ENCODE data around the gene NR2F2. TPM values are rescaled to one million over a fixed set of nuclear protein-coding genes. Genes with fewer than 3 reads are reported as not detected.

Gene NR2F2
- total RNA-seq, 1 donor from 2014 or later = 32.1 TPM

DNA sequence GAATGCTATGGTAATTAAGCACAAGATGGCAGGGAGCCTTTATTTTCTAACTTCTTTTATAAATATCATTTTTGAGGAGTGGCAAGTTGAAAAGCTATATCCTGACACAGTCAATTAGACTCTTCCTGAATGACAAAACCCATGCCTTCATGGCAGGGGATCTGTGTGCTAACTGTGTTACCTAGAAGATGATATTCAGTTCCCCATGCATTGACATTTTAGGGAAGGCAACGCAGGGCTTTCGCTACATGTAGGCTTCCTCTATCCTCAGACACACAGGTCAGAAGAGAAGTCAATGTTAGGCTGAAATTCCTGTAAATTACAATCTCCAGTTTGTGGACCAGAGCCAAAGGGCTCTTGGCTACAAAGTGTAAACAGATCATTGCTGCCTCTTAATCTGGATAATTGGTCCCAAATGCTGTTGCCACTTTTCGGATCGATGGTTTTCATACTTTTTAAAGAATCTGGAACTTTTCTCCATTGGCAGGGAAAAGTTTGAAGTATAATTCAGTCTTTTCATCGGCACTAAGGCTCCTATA lies 22.6 kb upstream of the NR2F2 start:
- no peaks in the 10 kb centered on the region for H3K27me3 Mint-ChIP-seq (ENCODE audit: insufficient read depth, low read depth)
- peaks cover 4% of the 10 kb centered on the region for H3K9me3 Mint-ChIP-seq
- Histone ChIP-seq H3K36me3 (no peaks in the 10 kb centered on the region), H3F3A (ENCODE audit: low read depth) (no peaks in the 10 kb centered on the region), H3K27me3 (no peaks in the 10 kb centered on the region), H3K4me2 (no peak overlapping the region), H3K4me3 (no peak overlapping the region), H3K27ac (no peak overlapping the region), H2AFZ (replicated peaks) (no peak overlapping the region), H3K79me2 (ENCODE audit: low read depth) (no peaks in the 10 kb centered on the region), H4K20me1 (ENCODE audit: low read depth) (no peaks in the 10 kb centered on the region), H3K9me3 (ENCODE audit: low read depth) (no peaks in the 10 kb centered on the region), H3K4me1 (peaks cover 22% of the 10 kb centered on the region), H3K9ac (no peak overlapping the region)
- peaks cover 19% of the 10 kb centered on the region for H3K36me3 Mint-ChIP-seq
- H3K4me3 Mint-ChIP-seq = no peak overlapping the region
- peaks cover 11% of the 10 kb centered on the region for H3K4me1 Mint-ChIP-seq
- DNase-seq (ENCODE audit: low spot score) = no peak
- no peak overlapping the region for H3K27ac Mint-ChIP-seq
- TF ChIP-seq EZH2phosphoT487 (IDR thresholded peaks at IDR 0.05) (no peak), EZH2 (IDR thresholded peaks at IDR 0.05) (no peak)
- TF ChIP-seq, protein P1, sequence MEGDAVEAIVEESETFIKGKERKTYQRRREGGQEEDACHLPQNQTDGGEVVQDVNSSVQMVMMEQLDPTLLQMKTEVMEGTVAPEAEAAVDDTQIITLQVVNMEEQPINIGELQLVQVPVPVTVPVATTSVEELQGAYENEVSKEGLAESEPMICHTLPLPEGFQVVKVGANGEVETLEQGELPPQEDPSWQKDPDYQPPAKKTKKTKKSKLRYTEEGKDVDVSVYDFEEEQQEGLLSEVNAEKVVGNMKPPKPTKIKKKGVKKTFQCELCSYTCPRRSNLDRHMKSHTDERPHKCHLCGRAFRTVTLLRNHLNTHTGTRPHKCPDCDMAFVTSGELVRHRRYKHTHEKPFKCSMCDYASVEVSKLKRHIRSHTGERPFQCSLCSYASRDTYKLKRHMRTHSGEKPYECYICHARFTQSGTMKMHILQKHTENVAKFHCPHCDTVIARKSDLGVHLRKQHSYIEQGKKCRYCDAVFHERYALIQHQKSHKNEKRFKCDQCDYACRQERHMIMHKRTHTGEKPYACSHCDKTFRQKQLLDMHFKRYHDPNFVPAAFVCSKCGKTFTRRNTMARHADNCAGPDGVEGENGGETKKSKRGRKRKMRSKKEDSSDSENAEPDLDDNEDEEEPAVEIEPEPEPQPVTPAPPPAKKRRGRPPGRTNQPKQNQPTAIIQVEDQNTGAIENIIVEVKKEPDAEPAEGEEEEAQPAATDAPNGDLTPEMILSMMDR (IDR thresholded peaks at IDR 0.05) = no peak

DNA sequence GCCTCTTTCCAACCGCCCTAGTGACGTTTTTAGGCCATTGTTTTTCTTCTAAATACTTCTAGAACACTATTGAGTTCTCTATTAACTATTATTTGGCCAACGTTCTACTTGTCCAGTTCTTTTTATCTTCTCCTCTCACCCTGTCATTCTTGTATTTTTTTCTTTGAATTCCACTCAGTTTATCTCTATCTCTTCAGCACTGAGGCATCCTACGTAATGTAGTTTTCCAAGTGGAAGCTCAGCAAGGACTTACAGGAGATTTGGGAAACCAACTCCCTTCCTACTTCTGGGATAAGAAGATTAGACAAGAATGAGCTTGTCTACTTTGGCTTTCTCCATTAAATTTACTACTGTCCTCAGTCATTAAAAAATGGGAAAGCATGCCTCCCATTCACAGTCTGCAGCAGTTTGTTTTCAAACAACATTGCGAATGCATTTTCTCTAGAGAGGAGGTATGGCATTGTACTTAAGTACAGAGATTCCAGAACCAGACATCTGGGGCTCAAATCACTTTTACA lies 21.3 kb upstream of the NR2F2 start:
- peaks cover 11% of the 10 kb centered on the region for H3K4me1 Mint-ChIP-seq
- H3K79me2 ChIP-seq (ENCODE audit: low read depth) = no peaks in the 10 kb centered on the region
- H3K4me3 ChIP-seq = no peak overlapping the region
- no peak overlapping the region for H2AFZ ChIP-seq (replicated peaks)
- H3K4me1 ChIP-seq = peaks cover 10% of the 10 kb centered on the region
- no peak overlapping the region for H3K4me2 ChIP-seq
- H4K20me1 ChIP-seq (ENCODE audit: low read depth) = no peaks in the 10 kb centered on the region
- H3K9ac ChIP-seq = no peak overlapping the region
- H3K9me3 Mint-ChIP-seq = peaks cover 4% of the 10 kb centered on the region
- H3K27me3 Mint-ChIP-seq (ENCODE audit: insufficient read depth, low read depth) = no peaks in the 10 kb centered on the region
- no peaks in the 10 kb centered on the region for H3K36me3 ChIP-seq
- H3K36me3 Mint-ChIP-seq = peaks cover 25% of the 10 kb centered on the region
- no peak overlapping the region for H3K4me3 Mint-ChIP-seq
- TF ChIP-seq, protein P1 (IDR thresholded peaks at IDR 0.05) = no peak
- TF ChIP-seq EZH2 (IDR thresholded peaks at IDR 0.05) (no peak), EZH2phosphoT487 (IDR thresholded peaks at IDR 0.05) (no peak)
- no peaks in the 10 kb centered on the region for H3K27me3 ChIP-seq
- H3K27ac ChIP-seq = no peak overlapping the region
- no peak overlapping the region for H3K27ac Mint-ChIP-seq
- DNase-seq (ENCODE audit: low spot score) = no peak
- H3F3A ChIP-seq (ENCODE audit: low read depth) = peaks cover 6% of the 10 kb centered on the region
- H3K9me3 ChIP-seq (ENCODE audit: low read depth) = no peaks in the 10 kb centered on the region

DNA sequence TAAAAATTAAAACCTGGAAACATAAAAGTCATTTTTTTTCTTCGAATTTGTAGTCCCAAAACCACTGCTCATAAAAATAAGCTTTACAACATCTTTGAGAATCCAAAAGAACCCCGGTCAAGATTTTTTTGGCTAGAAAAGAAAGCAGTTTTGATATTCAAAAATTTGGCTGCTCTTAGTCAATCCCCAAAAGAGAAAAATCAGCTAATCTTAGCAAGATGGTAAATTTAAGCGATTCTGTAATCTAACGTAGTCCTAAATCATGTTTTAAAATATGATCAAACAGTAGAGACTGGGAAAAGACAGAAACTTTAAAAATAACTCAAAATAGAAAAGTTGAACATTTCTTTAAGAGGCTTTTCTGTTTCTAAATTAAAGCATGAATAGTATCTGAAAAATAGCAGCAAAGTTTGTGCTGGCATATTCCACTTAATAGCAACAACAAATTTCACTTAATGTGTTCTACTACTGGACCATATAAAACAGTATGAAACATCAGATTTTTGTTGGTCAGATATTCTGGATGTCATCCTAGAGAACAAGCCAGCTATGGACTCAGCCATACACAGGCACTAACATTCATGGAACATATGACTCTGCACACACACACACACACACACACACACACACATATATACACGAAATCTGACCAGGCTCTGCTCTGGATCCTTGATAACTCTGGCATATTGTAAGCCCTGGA lies 19.1 kb upstream of the NR2F2 start:
- Mint-ChIP-seq H3K27me3 (ENCODE audit: insufficient read depth, low read depth) (no peaks in the 10 kb centered on the region), H3K27ac (no peak overlapping the region), H3K4me1 (peaks cover 11% of the 10 kb centered on the region), H3K9me3 (no peaks in the 10 kb centered on the region), H3K36me3 (peaks cover 14% of the 10 kb centered on the region), H3K4me3 (no peak overlapping the region)
- no peaks in the 10 kb centered on the region for H3K9me3 ChIP-seq (ENCODE audit: low read depth)
- TF ChIP-seq EZH2phosphoT487 (IDR thresholded peaks at IDR 0.05) = no peak
- TF ChIP-seq, protein P1 (IDR thresholded peaks at IDR 0.05) = no peak
- no peak for TF ChIP-seq EZH2 (IDR thresholded peaks at IDR 0.05)
- H3K27ac ChIP-seq = no peak overlapping the region
- no peak for DNase-seq (ENCODE audit: low spot score)
- H3K27me3 ChIP-seq = no peaks in the 10 kb centered on the region
- H3K79me2 ChIP-seq (ENCODE audit: low read depth) = no peaks in the 10 kb centered on the region
- no peaks in the 10 kb centered on the region for H3K36me3 ChIP-seq
- no peaks in the 10 kb centered on the region for H4K20me1 ChIP-seq (ENCODE audit: low read depth)
- H3F3A ChIP-seq (ENCODE audit: low read depth) = peaks cover 6% of the 10 kb centered on the region
- no peak overlapping the region for H3K9ac ChIP-seq
- peaks cover 7% of the 10 kb centered on the region for H3K4me1 ChIP-seq
- no peak overlapping the region for H3K4me3 ChIP-seq
- H2AFZ ChIP-seq (replicated peaks) = no peak overlapping the region
- H3K4me2 ChIP-seq = no peak overlapping the region
